Endothelial cell of umbilical vein (primary cell): ENCODE results near the gene LBHD2.

Experiments used
- EZH2 ChIP-seq: IDR thresholded peaks from 2 replicates; pipeline ENCODE4 v1.6.1; 2012; ENCODE audit warnings: borderline replicate concordance, low read depth, mild to moderate bottlenecking, moderate library complexity, low read length, inconsistent platforms; ENCODE audit not compliant: severe bottlenecking
- MAX ChIP-seq: IDR thresholded peaks from 2 replicates; pipeline ENCODE4 v1.6.1; 2011; ENCODE audit not compliant: insufficient read depth, insufficient read length
- POLR2A ChIP-seq: IDR thresholded peaks from 2 replicates; pipeline ENCODE4 v1.6.1; 2012; ENCODE audit warnings: low read depth, mild to moderate bottlenecking, control low read depth, low read length
- POLR2AphosphoS5 ChIP-seq: IDR thresholded peaks from 2 replicates; pipeline ENCODE4 v1.6.1; 2012; ENCODE audit warnings: low read depth, mild to moderate bottlenecking, control low read depth, low read length, moderate library complexity; ENCODE audit not compliant: insufficient read depth
- TF ChIP-seq, protein P1 (sequence below), 2 donors: IDR thresholded peaks; 1 replicate in 1 of 2; 2 replicates in 1 of 2; pipeline ENCODE4 v1.5.1; 2011; ENCODE audit warnings: low read length in 2 of 2, mild to moderate bottlenecking in 2 of 2, moderate library complexity in 2 of 2, control low read depth in 1 of 2, inconsistent platforms in 1 of 2, low read depth in 1 of 2; ENCODE audit not compliant: insufficient read depth in 1 of 2; ENCODE audit errors: extremely low read depth in 1 of 2

DNA sequence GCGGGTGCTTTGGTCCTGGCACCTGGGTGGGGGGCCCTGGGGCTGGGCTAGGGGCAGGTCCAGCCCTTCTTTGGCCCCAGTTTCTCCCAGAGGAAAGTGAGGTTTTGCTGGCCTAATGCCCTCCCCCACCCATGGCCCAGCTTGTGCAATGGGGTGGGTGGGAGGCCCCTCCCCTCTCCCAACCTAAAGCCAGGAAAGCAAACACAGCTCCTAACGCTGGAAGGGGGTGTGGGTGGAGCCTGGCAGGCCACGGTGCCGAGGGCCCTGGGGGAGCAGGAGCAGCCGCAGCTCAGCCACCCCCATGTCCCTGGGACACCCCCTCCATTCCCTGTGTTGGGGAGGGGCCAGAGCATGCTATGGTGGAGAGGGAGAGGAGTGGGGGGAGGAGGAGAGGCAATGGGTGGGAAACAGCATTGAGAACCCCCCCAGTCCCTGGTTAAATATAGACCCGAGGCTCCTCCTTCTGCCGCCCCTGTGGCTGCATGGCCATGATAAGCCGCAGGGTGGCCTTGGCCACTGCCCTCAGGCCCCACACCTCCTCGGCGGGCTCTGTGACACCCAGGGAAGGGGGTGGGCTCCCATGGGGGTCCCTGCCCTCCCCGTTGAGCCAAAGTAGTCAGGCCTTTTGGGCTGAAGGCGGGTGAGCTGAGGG lies 15.2 kb downstream of the LBHD2 start:
- TF ChIP-seq EZH2 (no peak), POLR2A (no peak), POLR2AphosphoS5 (no peak), MAX (no peak)
- TF ChIP-seq, protein P1, sequence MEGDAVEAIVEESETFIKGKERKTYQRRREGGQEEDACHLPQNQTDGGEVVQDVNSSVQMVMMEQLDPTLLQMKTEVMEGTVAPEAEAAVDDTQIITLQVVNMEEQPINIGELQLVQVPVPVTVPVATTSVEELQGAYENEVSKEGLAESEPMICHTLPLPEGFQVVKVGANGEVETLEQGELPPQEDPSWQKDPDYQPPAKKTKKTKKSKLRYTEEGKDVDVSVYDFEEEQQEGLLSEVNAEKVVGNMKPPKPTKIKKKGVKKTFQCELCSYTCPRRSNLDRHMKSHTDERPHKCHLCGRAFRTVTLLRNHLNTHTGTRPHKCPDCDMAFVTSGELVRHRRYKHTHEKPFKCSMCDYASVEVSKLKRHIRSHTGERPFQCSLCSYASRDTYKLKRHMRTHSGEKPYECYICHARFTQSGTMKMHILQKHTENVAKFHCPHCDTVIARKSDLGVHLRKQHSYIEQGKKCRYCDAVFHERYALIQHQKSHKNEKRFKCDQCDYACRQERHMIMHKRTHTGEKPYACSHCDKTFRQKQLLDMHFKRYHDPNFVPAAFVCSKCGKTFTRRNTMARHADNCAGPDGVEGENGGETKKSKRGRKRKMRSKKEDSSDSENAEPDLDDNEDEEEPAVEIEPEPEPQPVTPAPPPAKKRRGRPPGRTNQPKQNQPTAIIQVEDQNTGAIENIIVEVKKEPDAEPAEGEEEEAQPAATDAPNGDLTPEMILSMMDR (IDR thresholded peaks at IDR 0.05; ENCODE audit: extremely low read depth in 1 of 2, insufficient read depth in 1 of 2, low read depth in 1 of 2, low read length in 2 of 2) = no peak
